Endothelial cell of umbilical vein (primary cell): ENCODE data around the gene CYP2F1. TPM values are rescaled to one million over a fixed set of nuclear protein-coding genes. Genes with fewer than 3 reads are reported as not detected.

Experiments used
- BruUV-seq: library from RNA; stranded (reverse); fragments of 400-500 nt; replicated peaks from 2 replicates; lab custom pipeline; 2021; lab: Mats Ljungman, UMichigan
- CTCF ChIA-PET: fragments of 300-600, 350-600 bp; sonication (Branson Sonifier 250); formaldehyde crosslinking; loops from one replicate; lab custom pipeline; 2021; ENCODE audit warnings: antibody characterized with exemption, inconsistent platforms; lab: Charles Lee
- POLR2A ChIA-PET: fragments of 300-600, 350-600 bp; sonication (Branson Sonifier 250); formaldehyde crosslinking; loops from one replicate; lab custom pipeline; 2021; ENCODE audit warnings: antibody characterized with exemption, inconsistent platforms; lab: Charles Lee
- DNase-seq: peaks from one replicate; pipeline ENCODE4 v3.0.0-alpha.2; 2011; ENCODE audit warnings: low read depth, low spot score
- FAIRE-seq: peaks from 2 replicates; lab custom pipeline; 2011; peaks lifted over from hg19 to GRCh38; lab: Jason Lieb, UNC
- H2AFZ ChIP-seq: 2 replicates; pipeline ENCODE4 v1.6.0; 2012; ENCODE audit warnings: low read depth, low read length, control low read depth, inconsistent platforms
- H3K27ac ChIP-seq: 2 replicates; pipeline ENCODE4 v1.5.1; 2011; ENCODE audit warnings: low read depth, mild to moderate bottlenecking, control low read depth, low read length, moderate library complexity; ENCODE audit not compliant: insufficient read depth
- H3K27me3 ChIP-seq, 2 experiments: 2 replicates each; pipeline versions ENCODE4 v1.6.0 to v1.6.1; 2011; ENCODE audit warnings: low read length in 2 of 2, mixed read lengths in 1 of 2; ENCODE audit not compliant: control insufficient read depth in 2 of 2, insufficient read depth in 2 of 2
- H3K36me3 ChIP-seq, 2 experiments: 2 replicates in 1 of 2; 3 replicates in 1 of 2; pipeline ENCODE4 v1.5.1; 2011; ENCODE audit warnings: low read length in 2 of 2, mild to moderate bottlenecking in 1 of 2, moderate library complexity in 1 of 2; ENCODE audit not compliant: control insufficient read depth in 2 of 2, insufficient read depth in 2 of 2; ENCODE audit errors: extremely low read depth in 1 of 2
- H3K4me1 ChIP-seq: 3 replicates; pipeline ENCODE4 v1.5.1; 2011; ENCODE audit warnings: mild to moderate bottlenecking, low read length; ENCODE audit not compliant: control insufficient read depth, insufficient read depth; ENCODE audit errors: extremely low read depth
- H3K4me2 ChIP-seq: 2 replicates; pipeline ENCODE4 v1.6.1; 2011; ENCODE audit warnings: low read length, control low read depth, mixed read lengths; ENCODE audit not compliant: insufficient read depth
- H3K4me3 ChIP-seq, 3 experiments: fragments of 200-600 bp in 1 of 3; sonication (generic), shearing (Covaris generic) in 1 of 3; replicated peaks in 1 of 3; 2 replicates each; pipeline ENCODE4 v1.5.1; 2011 to 2016; ENCODE audit warnings: control low read depth in 3 of 3, low read length in 3 of 3, mild to moderate bottlenecking in 2 of 3, inconsistent platforms in 1 of 3, low read depth in 1 of 3, moderate library complexity in 1 of 3; ENCODE audit not compliant: insufficient read depth in 1 of 3
- H3K79me2 ChIP-seq: 2 replicates; pipeline ENCODE4 v1.6.0; 2012; ENCODE audit warnings: low read length, inconsistent platforms; ENCODE audit not compliant: control insufficient read depth, insufficient read depth
- H3K9ac ChIP-seq: replicated peaks from 2 replicates; pipeline ENCODE3; 2011; ENCODE audit warnings: low read length, control low read depth; ENCODE audit not compliant: insufficient read depth; ENCODE audit errors: extremely low read depth
- H3K9me1 ChIP-seq: replicated peaks from 3 replicates; pipeline ENCODE4 v1.6.0; 2011; ENCODE audit warnings: mild to moderate bottlenecking, low read length; ENCODE audit not compliant: control insufficient read depth, insufficient read depth; ENCODE audit errors: extremely low read depth
- H3K9me3 ChIP-seq: replicated peaks from 2 replicates; pipeline ENCODE4 v1.5.1; 2012; ENCODE audit warnings: low read length, inconsistent platforms; ENCODE audit not compliant: control insufficient read depth, insufficient read depth
- H4K20me1 ChIP-seq: replicated peaks from 2 replicates; pipeline ENCODE3; 2011; ENCODE audit warnings: mild to moderate bottlenecking, low read length; ENCODE audit not compliant: control insufficient read depth, insufficient read depth; ENCODE audit errors: extremely low read depth
- CTCF ChIP-seq, 2 donors: IDR thresholded peaks; 1 replicate in 1 of 2; 2 replicates in 1 of 2; pipeline ENCODE4 v1.5.1; 2011; ENCODE audit warnings: low read length in 2 of 2, mild to moderate bottlenecking in 2 of 2, moderate library complexity in 2 of 2, control low read depth in 1 of 2, inconsistent platforms in 1 of 2, low read depth in 1 of 2; ENCODE audit not compliant: insufficient read depth in 1 of 2; ENCODE audit errors: extremely low read depth in 1 of 2
- EZH2 ChIP-seq: IDR thresholded peaks from 2 replicates; pipeline ENCODE4 v1.6.1; 2012; ENCODE audit warnings: borderline replicate concordance, low read depth, mild to moderate bottlenecking, moderate library complexity, low read length, inconsistent platforms; ENCODE audit not compliant: severe bottlenecking
- FOS ChIP-seq: IDR thresholded peaks from 2 replicates; pipeline ENCODE4 v1.6.1; 2011; ENCODE audit warnings: mild to moderate bottlenecking, low read length, moderate library complexity, borderline replicate concordance; ENCODE audit not compliant: insufficient read depth
- GATA2 ChIP-seq: IDR thresholded peaks from 2 replicates; pipeline ENCODE4 v1.7.0; 2011; ENCODE audit warnings: low read depth, mild to moderate bottlenecking, moderate library complexity, mixed read lengths, low read length; ENCODE audit not compliant: insufficient read length, insufficient read depth
- JUN ChIP-seq: IDR thresholded peaks from 2 replicates; pipeline ENCODE4 v1.6.1; 2011; ENCODE audit warnings: borderline replicate concordance, low read depth; ENCODE audit not compliant: insufficient read length, insufficient read depth
- MYC ChIP-seq: IDR thresholded peaks from one replicate; pipeline ENCODE4 v1.6.1; 2011; ENCODE audit warnings: mild to moderate bottlenecking, low read depth, low read length
- POLR2A ChIP-seq: IDR thresholded peaks from 2 replicates; pipeline ENCODE4 v1.6.1; 2012; ENCODE audit warnings: low read depth, mild to moderate bottlenecking, control low read depth, low read length
- POLR2AphosphoS5 ChIP-seq: IDR thresholded peaks from 2 replicates; pipeline ENCODE4 v1.6.1; 2012; ENCODE audit warnings: low read depth, mild to moderate bottlenecking, control low read depth, low read length, moderate library complexity; ENCODE audit not compliant: insufficient read depth
- dilution Hi-C: fragments of 300-500 bp; cut with MboI; formaldehyde crosslinking; loops from one replicate; pipeline ENCODE4 v1.15.0; 2019; ENCODE audit warnings: low sequenced_read_pairs; ENCODE audit not compliant: extremely low pct_ligation_motif_present
- intact Hi-C: fragments of 100-400 bp; cut with micrococcal nuclease; formaldehyde crosslinking; loops from one replicate; pipeline ENCODE4 v1.10.0; 2022
- polyA plus RNA-seq, 4 experiments: library from polyadenylated mRNA; depleted of rRNA in 3 of 4; stranded (reverse) in 3 of 4; unstranded in 1 of 4; fragments of >200 nt; gene quantifications; 2 replicates each; pipeline versions ENCODE4 v1.2.1 to v1.2.3, GENCODE V29; 2011 to 2012; ENCODE audit warnings: missing spikeins in 1 of 4
- total RNA-seq: library from RNA; stranded (reverse); gene quantifications from 2 replicates; pipeline ENCODE4 v1.2.3, GENCODE V29; 2021
- TF ChIP-seq, protein P1 (sequence below): IDR thresholded peaks from 2 replicates; pipeline ENCODE4 v1.6.1; 2011; ENCODE audit not compliant: insufficient read depth, insufficient read length

The CYP2F1 gene
- total and polyA plus RNA-seq, 2 donors (not counting 3 experiments of a cell fraction or from before 2014, with no cell fraction given) = not detected

- no TSS peak for BruUV-seq
- Histone ChIP-seq H3K79me2 (no peaks in the 10 kb centered on the region), H3K4me3 (no peak overlapping the region), H3K9me3 (no peaks in the 10 kb centered on the region), H3K9me1 (no peaks in the 10 kb centered on the region), H4K20me1 (no peaks in the 10 kb centered on the region), H3K27ac (no peak overlapping the region), H3K36me3 (no peaks in the 10 kb centered on the region), H3K4me2 (no peak overlapping the region), H3K4me1 (no peaks in the 10 kb centered on the region), H3K9ac (no peak overlapping the region), H2AFZ (no peak overlapping the region), H3K27me3 (peaks cover 0 to 2% of the 10 kb centered on the region in 2 experiments)
- POLR2A ChIA-PET = no interaction called here
- dilution Hi-C loops = no loop called here
- TF ChIP-seq MYC (no peak), EZH2 (no peak), POLR2AphosphoS5 (no peak), GATA2 (no peak), POLR2A (no peak), JUN (no peak), CTCF (IDR thresholded peaks at IDR 0.05; ENCODE audit: extremely low read depth in 1 of 2, insufficient read depth in 1 of 2, low read depth in 1 of 2, low read length in 2 of 2) (no peak), FOS (no peak)
- TF ChIP-seq, protein P1, sequence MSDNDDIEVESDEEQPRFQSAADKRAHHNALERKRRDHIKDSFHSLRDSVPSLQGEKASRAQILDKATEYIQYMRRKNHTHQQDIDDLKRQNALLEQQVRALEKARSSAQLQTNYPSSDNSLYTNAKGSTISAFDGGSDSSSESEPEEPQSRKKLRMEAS = no peak
- DNase-seq (no peak), FAIRE-seq (no peak)
- intact Hi-C loops = no loop called here
- CTCF ChIA-PET = no interaction called here
Measured at GRCh38 chr19:41097302-41097701, 16.9 kb upstream of the CYP2F1 start.
